NK-92 treated with Interleukin-12 subunit alpha and Interleukin-12 subunit beta, amount 100 ng/mL, for 24 hours (cell line): Measurements from ENCODE around the gene IQCN.

Source experiments
- DNase-seq: peaks from one replicate; lab custom pipeline; 2025; lab: John Stamatoyannopoulos, UW

IQCN gene

DNA sequence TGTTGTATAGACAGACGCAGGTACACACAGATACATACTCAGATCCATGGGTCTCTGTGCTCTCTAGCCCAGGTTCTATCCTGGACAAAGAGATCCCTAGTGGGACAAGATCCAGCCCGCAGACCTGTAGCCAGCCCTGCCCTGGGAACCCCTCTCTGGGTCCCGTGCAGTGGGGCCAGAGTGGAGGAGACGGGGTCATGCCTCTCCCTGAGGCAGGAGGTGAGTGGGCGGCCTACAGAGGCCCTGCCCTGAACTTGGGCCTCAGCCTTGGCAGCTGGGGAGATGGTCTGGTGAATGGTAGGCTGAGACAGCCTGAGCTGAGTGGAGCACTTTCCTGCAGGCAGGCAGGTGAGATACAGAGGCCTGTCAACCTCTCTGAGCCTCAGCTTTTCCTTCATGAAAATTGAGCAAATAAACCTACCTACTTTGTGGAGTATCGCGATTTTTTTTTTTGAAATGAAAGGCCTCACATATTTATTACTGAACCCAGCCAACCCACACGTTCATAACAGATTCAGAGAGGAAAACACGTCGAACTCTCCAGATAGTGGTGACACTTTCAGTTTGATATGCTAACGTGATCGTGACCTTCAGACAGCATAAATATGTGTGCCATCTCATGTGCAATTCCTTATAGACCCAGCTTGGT, 10.6 kb upstream of the IQCN start:
- no peak for DNase-seq

GRCh38 chr19:18283338-18283737, 9.1 kb upstream of the IQCN start:
- DNase-seq, result no peak

DNA sequence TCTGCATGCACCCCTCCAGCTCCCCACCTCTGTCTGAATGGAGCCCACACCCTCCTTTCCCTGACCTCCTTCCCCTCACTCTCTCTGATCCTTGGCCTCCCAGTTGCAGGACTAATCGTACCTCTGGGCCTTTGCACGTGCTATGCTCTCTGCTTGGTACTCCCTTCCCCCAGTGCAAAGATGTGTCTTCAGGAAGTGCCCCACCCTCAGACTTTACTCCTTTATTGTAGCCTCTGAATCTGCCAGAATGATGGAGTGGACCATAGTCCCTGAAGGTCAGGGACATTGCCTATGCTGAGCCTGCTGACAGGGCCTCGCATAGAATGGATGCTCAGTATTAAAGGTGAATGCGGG, 8.5 kb upstream of the IQCN start:
- DNase-seq, result no peak

GRCh38 chr19:18282021-18282787, 8.0 kb upstream of the IQCN start:
- DNase-seq, result peak; percentile 60

- peak; percentile 97 for DNase-seq
Observed at GRCh38 chr19:18281082-18282020, 7.1 kb upstream of the IQCN start, which contains the start of gene JUND. Gene JUND (minus strand): TSS chr19:18281622. CDS start chr19:18281484, 138 bp downstream.

- peak; percentile 80 for DNase-seq
Observed at GRCh38 chr19:18280247-18281081, 6.2 kb upstream of the IQCN start.

DNA sequence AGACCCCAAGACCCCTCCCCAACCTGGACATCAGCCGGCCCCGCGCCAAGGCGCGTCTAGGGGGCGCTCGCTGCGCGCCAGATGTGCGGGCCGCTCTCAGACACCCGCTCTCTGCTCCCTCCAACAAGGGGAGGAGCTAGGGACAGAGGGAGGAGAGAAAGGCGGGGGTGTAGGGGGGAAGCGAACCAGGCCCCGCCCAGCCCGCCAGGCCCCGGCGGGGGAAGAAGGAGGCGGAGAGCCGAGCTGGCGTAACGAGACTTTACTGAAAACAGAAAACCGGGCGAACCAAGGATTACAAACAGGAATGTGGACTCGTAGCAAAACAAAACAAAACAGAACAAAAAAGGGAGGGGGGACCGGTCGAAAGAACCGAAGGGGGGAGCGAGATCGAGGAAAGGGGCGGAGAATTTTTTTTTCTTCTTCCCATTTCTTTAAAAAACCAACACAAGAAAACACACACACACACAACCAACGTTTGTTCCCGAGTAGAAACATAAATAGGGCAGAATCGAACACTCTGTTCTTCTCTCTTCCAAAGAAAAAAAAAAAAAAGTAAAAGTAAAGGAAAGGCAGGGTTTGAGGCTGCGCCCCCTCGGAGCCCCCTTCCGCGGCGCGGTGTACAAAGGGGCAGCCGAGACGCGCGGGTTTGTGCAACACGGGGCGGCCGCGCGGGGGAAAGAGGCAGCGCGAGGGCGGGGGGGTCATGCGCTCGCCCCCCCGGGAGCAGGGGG, 5.4 kb upstream of the IQCN start:
- peak; percentile 86 for DNase-seq

GRCh38 chr19:18279266-18279515, 4.9 kb upstream of the IQCN start:
- DNase-seq, result no peak

GRCh38 chr19:18278521-18279265, 4.4 kb upstream of the IQCN start:
- DNase-seq, result no peak

DNA sequence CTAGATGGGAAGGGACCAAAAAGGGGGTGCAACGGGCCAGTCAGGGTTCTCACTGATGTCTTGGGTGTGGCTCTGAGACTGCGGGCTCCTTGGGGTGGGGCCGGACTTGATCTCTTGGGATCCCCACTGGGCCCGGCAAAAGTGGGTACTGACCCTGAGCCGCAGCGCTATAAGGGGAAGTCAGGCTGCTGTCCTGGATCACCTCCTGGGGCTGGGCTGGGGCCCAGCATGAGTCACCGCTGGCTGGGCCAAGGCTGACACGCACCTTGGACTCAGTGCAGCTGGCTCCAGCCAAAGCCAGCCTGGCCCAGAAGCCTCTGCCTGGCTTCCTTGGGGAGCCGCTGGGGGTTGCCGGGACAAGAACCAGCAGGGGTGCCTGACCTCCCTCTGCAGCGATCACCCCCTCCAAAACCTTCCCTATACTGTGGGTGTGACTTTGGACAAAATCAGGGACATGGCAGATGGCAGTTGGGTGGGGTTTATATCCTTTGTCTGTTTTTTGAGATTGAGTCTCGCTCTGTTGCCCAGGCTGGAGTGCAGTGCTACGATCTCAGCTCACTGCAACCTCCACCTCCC, 617 bp upstream of the IQCN start:
- no peak for DNase-seq

DNA sequence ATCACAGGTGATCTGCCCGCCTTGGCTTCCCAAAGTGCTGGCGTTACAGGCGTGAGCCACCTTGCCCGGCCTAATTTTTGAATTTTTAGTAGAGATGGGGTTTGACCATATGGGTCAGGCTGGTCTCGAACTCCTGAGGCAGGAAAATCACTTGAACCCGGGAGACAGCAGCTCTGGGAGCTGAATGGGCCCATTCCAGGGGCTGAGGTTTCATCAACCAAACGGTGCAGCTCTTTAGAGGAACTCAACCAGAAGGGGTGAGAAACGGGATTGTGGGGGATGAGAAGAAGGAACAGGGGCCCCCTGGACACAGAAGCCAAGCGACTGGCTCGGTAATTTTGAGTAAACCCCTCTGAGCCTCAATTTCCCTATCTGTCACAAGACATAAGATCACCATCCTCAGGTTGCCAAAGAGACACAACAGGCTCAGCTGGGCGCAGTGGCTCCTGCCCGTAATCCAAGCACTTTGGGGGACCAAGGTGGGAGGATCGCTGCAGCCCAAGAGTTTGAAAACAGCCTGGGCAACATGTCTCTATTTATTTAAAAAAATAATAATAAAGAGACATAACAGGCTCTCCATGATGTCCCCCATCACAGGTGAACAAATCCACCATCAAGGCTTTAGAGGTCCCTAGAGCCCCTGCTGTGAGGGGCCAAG, 562 bp downstream of the IQCN start:
- DNase-seq, result no peak

- no peak for DNase-seq
Observed at GRCh38 chr19:18271433-18271841, 2.8 kb downstream of the IQCN start.

DNA sequence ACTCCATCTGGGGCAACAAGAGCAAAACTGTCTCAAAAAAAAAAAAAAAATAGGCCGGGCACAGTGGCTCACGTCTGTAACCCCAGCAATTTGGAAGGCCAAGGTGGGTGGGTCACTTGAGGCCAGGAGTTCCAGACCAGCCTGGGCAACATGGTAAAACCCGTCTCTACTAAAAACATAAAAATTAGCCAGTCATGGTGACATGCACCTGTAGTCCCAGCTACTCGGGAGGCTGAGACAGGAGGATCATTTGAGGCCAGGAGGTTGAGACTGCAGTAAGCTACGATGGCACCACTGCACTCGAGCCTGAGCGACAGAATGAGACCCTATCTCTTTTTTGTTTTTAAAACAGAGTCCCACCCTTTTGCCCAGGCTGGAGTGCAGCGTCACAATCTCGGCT, 3.9 kb downstream of the IQCN start:
- no peak for DNase-seq

DNA sequence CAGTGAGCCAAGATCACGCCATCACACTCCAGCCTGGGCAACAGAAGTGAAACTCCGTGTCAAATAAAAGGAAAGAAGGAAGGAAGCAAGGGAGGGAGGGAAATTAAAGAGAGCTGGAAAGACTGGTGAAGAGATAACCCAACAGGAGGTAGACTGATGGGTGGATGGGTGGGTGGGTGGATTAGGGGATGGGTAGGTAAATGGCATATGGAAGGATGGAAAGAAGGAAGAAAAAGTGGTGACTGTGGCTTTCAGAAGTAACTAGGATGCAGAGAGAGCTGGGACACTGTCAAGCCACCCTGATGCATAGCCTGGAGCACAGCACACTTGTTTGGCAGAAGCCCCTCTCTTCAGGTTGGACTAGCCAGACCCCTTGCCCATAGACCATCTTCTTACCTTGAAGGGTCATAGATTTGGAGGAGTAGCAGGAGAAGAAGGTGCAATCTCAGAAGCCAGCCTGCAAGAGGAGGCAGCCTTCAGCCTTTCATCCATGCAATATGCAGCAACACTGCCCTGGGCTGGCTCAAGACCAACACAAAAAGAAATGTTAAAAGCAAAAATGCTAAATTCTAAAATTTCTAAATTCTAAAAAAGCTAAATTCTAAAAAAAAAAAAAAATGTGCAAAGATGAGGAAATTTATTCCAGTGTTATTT, 5.1 kb downstream of the IQCN start:
- no peak for DNase-seq

DNA sequence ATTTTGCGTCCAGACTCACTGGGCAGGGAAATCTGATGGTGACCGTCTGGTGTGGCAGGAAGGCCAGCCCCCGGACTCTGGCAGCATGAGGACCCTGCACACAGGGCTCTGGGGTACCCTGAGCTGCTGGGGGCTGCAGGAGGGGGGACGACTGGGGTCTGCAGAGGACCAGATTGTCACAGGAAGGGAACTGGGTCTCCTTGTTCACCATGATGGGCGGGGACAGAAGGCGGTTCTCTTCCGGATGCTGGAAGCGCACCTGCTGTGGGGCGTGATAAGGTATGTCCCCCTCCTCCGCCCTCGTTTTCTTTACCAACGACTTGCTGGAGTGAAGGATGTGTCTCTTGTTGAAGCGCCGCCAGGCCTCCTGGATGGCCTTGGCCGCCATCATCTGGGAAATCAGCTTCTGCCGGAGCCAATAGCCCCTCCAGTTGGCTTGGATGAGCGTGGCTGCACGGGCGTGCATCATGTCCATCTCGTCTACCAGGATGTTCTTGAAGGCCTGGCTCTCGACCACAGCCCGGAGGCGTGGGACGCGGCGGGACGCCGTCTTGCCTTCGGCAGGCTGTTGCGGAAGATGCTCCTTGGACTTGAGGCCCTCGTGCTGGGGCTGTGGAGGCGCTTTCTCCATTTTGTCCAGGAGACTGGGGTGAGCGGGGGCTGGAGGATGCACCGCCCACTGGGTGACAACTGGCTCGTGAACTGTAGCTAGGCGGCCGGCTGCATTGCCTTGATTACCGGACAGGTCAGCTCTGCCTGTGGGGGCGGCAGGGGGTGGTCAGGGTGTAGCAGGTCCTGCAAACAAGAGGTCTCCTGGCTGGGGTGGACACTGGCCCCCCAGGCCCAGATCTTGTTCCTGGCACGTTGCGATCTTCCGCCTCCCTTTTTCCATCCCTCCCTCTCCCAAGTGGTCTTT, 7.2 kb downstream of the IQCN start:
- DNase-seq, result no peak

DNA sequence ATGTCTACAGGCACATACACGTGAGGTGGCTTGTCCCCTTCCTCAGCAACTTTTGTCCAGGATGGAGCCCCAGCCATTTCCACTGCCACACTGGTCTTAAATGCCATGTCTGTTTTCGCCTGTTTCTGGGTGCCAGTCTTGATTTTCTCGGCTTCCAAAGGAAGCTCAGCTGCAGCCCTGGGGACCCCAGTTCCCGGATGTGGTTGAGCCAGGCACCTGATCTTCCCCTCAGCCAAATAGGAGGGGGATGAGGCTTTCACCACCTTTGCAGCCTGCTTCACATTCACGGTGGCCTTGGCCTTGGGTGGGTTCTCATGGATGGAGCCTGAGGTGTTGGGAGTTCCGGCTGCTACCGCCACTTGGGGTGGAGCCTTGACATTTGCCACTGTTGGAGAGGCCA, 8.7 kb downstream of the IQCN start:
- DNase-seq, result no peak

GRCh38 chr19:18264971-18265540, 9.2 kb downstream of the IQCN start:
- DNase-seq, result no peak
